Loucy (cell line): ENCODE results near the gene LPAR3.

Experiments
- CTCF ChIP-seq: fragments of 200-600 bp; sonication (generic); conservative IDR thresholded peaks from 2 replicates; pipeline ENCODE4 v1.5.1; 2014; ENCODE audit warnings: mild to moderate bottlenecking, antibody characterized with exemption, low read length
- EZH2phosphoT487 ChIP-seq: fragments of 200-600 bp; IDR thresholded peaks from 2 replicates; pipeline ENCODE4 v1.6.1; 2018; ENCODE audit warnings: antibody characterized with exemption, mild to moderate bottlenecking, moderate library complexity, borderline replicate concordance

GRCh38 chr1:84840346-84840745 lies 52.7 kb downstream of the LPAR3 start:
- TF ChIP-seq CTCF: no peak
- no peak for TF ChIP-seq EZH2phosphoT487
